ENCODE results near the gene ALKBH8.
"Not testable (repeated sequence)": the region's sequence is repeated elsewhere in the genome, so short reads cannot be mapped to it uniquely, and the experiment has no call there.

ALKBH8 gene

GRCh38 chr11:107567739-107568335 lies 2.3 kb upstream of the ALKBH8 start:
- H3K79me2 ChIP-seq, result no peaks in the 10 kb centered on the region
- no peaks in the 10 kb centered on the region for H3K9me3 ChIP-seq (ENCODE audit: control insufficient read depth, low read length)
- no peak overlapping the region for H2AFZ ChIP-seq
- H3K9ac ChIP-seq, result no peak overlapping the region
- no peaks in the 10 kb centered on the region for H3K36me3 ChIP-seq (ENCODE audit: control insufficient read depth, insufficient read depth, low read length)
- H3K27ac ChIP-seq, result no peak overlapping the region
- TF ChIP-seq, protein P1, sequence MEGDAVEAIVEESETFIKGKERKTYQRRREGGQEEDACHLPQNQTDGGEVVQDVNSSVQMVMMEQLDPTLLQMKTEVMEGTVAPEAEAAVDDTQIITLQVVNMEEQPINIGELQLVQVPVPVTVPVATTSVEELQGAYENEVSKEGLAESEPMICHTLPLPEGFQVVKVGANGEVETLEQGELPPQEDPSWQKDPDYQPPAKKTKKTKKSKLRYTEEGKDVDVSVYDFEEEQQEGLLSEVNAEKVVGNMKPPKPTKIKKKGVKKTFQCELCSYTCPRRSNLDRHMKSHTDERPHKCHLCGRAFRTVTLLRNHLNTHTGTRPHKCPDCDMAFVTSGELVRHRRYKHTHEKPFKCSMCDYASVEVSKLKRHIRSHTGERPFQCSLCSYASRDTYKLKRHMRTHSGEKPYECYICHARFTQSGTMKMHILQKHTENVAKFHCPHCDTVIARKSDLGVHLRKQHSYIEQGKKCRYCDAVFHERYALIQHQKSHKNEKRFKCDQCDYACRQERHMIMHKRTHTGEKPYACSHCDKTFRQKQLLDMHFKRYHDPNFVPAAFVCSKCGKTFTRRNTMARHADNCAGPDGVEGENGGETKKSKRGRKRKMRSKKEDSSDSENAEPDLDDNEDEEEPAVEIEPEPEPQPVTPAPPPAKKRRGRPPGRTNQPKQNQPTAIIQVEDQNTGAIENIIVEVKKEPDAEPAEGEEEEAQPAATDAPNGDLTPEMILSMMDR (IDR thresholded peaks at IDR 0.05), result no peak
- no peak overlapping the region for H3K4me3 ChIP-seq (ENCODE audit: low read depth, low read length)
- no peaks in the 10 kb centered on the region for H3K27me3 ChIP-seq (ENCODE audit: control insufficient read depth, insufficient read depth, low read length)
- no peaks in the 10 kb centered on the region for H3K4me1 ChIP-seq
- H3K4me2 ChIP-seq (ENCODE audit: low read length), result no peak overlapping the region

DNA sequence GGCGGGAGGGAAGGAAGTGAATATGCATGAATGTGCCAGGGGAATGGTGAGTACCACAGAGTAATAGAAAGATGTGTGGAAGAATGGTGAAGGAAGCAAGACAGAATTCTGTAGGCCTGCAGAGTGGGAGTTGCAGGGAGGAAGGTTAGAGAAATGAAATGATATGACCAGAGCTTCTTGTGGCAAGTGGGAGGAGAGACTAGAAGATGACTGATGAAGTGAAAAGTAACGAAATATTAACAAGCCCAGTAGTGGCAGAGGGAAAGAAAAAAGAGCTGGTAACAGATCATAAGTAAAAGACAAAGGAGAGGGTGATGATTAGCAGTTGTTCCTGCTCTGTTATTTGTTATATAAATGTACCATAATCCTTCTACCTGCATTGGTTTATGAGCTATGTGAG lies 1.0 kb upstream of the ALKBH8 start:
- Histone ChIP-seq H3K9ac (no peak overlapping the region), H3K4me1 (no peaks in the 10 kb centered on the region), H3K27me3 (ENCODE audit: control insufficient read depth, insufficient read depth, low read length) (no peaks in the 10 kb centered on the region), H3K9me3 (ENCODE audit: control insufficient read depth, low read length) (no peaks in the 10 kb centered on the region), H3K36me3 (ENCODE audit: control insufficient read depth, insufficient read depth, low read length) (no peaks in the 10 kb centered on the region), H2AFZ (peak overlapping the region; percentile 94), H3K79me2 (no peaks in the 10 kb centered on the region), H3K4me2 (ENCODE audit: low read length) (no peak overlapping the region), H3K4me3 (ENCODE audit: low read depth, low read length) (no peak overlapping the region), H3K27ac (no peak overlapping the region)
- TF ChIP-seq, protein P1 (IDR thresholded peaks at IDR 0.05), result no peak

DNA sequence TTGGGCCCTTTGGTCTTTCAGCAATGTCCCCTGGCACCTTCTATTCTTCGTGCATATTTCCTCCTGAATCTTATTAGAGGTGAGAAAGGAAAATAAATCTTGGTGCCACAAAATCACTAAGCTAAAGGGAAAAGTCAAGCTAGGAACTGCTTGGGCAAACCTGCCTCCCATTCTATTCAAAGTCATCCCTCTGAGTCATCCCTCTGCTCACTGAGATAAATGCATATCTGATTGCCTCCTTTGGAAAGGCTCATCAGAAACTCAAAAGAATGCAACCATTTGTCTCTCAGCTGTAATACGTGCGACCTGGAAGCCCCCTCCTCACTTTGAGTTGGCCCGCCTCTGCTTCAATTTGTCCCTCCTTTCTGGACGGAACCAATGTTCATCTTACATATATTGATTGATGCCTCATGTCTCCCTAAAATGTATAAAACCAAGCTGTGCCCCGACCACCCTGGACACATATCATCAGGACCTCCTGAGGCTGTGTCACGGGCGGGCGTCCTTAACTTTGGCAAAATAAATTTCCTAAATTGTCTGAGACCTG lies 493 bp upstream of the ALKBH8 start:
- not testable (repeated sequence) for H3K9ac ChIP-seq; H3K36me3 ChIP-seq (ENCODE audit: control insufficient read depth, insufficient read depth, low read length); H3K27me3 ChIP-seq (ENCODE audit: control insufficient read depth, insufficient read depth, low read length); H3K9me3 ChIP-seq (ENCODE audit: control insufficient read depth, low read length); H3K79me2 ChIP-seq; H3K4me1 ChIP-seq
- H3K4me3 ChIP-seq (ENCODE audit: low read depth, low read length), result peak overlapping the region; percentile 66
- H3K4me2 ChIP-seq (ENCODE audit: low read length), result peak overlapping the region; percentile 62
- peak overlapping the region; percentile 75 for H3K27ac ChIP-seq
- peak overlapping the region; percentile 94 for H2AFZ ChIP-seq

- TF ChIP-seq, protein P1 (IDR thresholded peaks at IDR 0.05), result no peak
- Histone ChIP-seq H2AFZ (peak overlapping the region; percentile 94), H3K27ac (peak overlapping the region; percentile 75), H3K36me3 (ENCODE audit: control insufficient read depth, insufficient read depth, low read length) (no peaks in the 10 kb centered on the region), H3K4me2 (ENCODE audit: low read length) (peak overlapping the region; percentile 62), H3K4me1 (no peaks in the 10 kb centered on the region), H3K79me2 (no peaks in the 10 kb centered on the region), H3K9me3 (ENCODE audit: control insufficient read depth, low read length) (no peaks in the 10 kb centered on the region), H3K4me3 (ENCODE audit: low read depth, low read length) (peak overlapping the region; percentile 66), H3K27me3 (ENCODE audit: control insufficient read depth, insufficient read depth, low read length) (no peaks in the 10 kb centered on the region), H3K9ac (no peak overlapping the region)
Measured at GRCh38 chr11:107564877-107565218, 687 bp downstream of the ALKBH8 start.

- H3K4me2 ChIP-seq (ENCODE audit: low read length), result no peak overlapping the region
- H3K4me3 ChIP-seq (ENCODE audit: low read depth, low read length), result no peak overlapping the region
- H3K79me2 ChIP-seq, result no peaks in the 10 kb centered on the region
- no peaks in the 10 kb centered on the region for H3K27me3 ChIP-seq (ENCODE audit: control insufficient read depth, insufficient read depth, low read length)
- no peak overlapping the region for H3K27ac ChIP-seq
- TF ChIP-seq, protein P1 (IDR thresholded peaks at IDR 0.05), result peak; percentile 25
- H3K9ac ChIP-seq, result no peak overlapping the region
- H3K9me3 ChIP-seq (ENCODE audit: control insufficient read depth, low read length), result no peaks in the 10 kb centered on the region
- H3K4me1 ChIP-seq, result no peaks in the 10 kb centered on the region
- no peak overlapping the region for H2AFZ ChIP-seq
- H3K36me3 ChIP-seq (ENCODE audit: control insufficient read depth, insufficient read depth, low read length), result no peaks in the 10 kb centered on the region
Measured at GRCh38 chr11:107563702-107564101, 1.8 kb downstream of the ALKBH8 start.
